Neural crest cell (in vitro differentiated cells): ENCODE data around the gene NIM1K. TPM values are rescaled to one million over a fixed set of nuclear protein-coding genes. Genes with fewer than 3 reads are reported as not detected.
"Not testable (repeated sequence)": the region's sequence is repeated elsewhere in the genome, so short reads cannot be mapped to it uniquely, and the experiment has no call there.

Experiments used
- DNase-seq: peaks from one replicate; pipeline ENCODE4 v3.0.0; 2021; ENCODE audit warnings: low read depth, mixed read lengths, low spot score
- H3K27ac Mint-ChIP-seq: one replicate; pipeline ENCODE4 v1.8.0; 2021; ENCODE audit warnings: mild to moderate bottlenecking, mixed read lengths; ENCODE audit not compliant: unreplicated experiment
- H3K27me3 Mint-ChIP-seq: 2 replicates; pipeline ENCODE4 v1.8.0; 2021; ENCODE audit warnings: low read depth, mild to moderate bottlenecking, mixed read lengths
- H3K36me3 Mint-ChIP-seq: 2 replicates; pipeline ENCODE4 v1.8.0; 2021; ENCODE audit warnings: low read depth, mild to moderate bottlenecking, mixed read lengths
- H3K4me1 Mint-ChIP-seq: 2 replicates; pipeline ENCODE4 v1.8.0; 2021; ENCODE audit warnings: mixed read lengths
- H3K4me3 Mint-ChIP-seq: one replicate; pipeline ENCODE4 v1.8.0; 2021; ENCODE audit warnings: mild to moderate bottlenecking, mixed read lengths
- H3K9me3 Mint-ChIP-seq: 2 replicates; pipeline ENCODE4 v1.8.0; 2021; ENCODE audit warnings: mixed read lengths
- total RNA-seq: library from RNA; stranded (reverse); gene quantifications from 2 replicates; pipeline ENCODE4 v1.2.1, GENCODE V29; 2021
- TF ChIP-seq, protein P1 (sequence below): fragments of 200-600 bp; sonication (generic); conservative IDR thresholded peaks from 2 replicates; pipeline ENCODE4 v1.5.0; 2021; ENCODE audit warnings: antibody characterized with exemption, mild to moderate bottlenecking

Gene NIM1K
- total RNA-seq, 1 donor from 2014 or later = 0.30 TPM

DNA sequence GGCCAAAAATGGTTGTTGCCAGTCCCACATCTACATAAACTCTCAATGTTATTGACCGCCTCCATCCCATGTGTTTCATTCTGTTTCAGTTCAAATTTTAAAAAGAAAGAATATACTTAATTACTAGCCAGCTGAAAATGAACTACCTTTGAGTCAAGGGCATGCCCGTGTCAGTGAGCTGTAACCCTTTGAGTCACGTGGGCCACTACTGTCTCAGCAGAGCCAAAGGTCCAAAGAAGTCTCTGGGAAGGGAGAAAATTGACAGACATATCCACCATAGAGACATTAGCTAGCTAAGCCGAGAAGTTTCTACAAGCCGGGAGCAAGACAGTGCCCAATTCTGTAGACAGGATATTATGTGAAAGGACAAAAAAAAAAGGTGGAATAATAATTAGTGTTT, 59.7 kb downstream of the NIM1K start:
- TF ChIP-seq, protein P1, sequence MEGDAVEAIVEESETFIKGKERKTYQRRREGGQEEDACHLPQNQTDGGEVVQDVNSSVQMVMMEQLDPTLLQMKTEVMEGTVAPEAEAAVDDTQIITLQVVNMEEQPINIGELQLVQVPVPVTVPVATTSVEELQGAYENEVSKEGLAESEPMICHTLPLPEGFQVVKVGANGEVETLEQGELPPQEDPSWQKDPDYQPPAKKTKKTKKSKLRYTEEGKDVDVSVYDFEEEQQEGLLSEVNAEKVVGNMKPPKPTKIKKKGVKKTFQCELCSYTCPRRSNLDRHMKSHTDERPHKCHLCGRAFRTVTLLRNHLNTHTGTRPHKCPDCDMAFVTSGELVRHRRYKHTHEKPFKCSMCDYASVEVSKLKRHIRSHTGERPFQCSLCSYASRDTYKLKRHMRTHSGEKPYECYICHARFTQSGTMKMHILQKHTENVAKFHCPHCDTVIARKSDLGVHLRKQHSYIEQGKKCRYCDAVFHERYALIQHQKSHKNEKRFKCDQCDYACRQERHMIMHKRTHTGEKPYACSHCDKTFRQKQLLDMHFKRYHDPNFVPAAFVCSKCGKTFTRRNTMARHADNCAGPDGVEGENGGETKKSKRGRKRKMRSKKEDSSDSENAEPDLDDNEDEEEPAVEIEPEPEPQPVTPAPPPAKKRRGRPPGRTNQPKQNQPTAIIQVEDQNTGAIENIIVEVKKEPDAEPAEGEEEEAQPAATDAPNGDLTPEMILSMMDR = no peak
- Mint-ChIP-seq H3K9me3 (peaks cover 3% of the 10 kb centered on the region), H3K27ac (no peak overlapping the region), H3K36me3 (no peaks in the 10 kb centered on the region), H3K4me3 (no peak overlapping the region), H3K27me3 (peaks cover 5% of the 10 kb centered on the region), H3K4me1 (no peaks in the 10 kb centered on the region)
- DNase-seq = no peak

DNA sequence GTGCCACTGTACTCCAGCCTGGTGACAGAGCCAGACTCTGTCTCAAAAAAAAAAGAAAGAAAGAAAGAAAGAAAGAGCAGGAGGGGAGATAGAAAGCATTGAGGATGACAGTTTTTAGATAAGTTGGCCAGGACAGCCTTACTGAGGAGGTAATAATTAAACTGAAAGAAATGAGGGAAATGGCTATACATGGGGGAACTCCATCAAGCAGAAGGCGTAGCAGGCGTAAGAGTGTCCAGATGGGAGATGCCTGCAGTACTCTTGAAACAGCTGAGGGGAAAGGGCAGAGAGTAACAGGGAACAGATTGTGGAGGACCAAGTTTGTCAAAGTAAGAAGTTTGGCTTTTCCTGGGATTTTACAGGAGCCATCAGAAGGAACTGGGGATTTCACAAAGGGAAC, 63.7 kb downstream of the NIM1K start:
- no peak overlapping the region for H3K27ac Mint-ChIP-seq
- H3K4me3 Mint-ChIP-seq = no peak overlapping the region
- no peak for DNase-seq
- H3K27me3 Mint-ChIP-seq = peaks cover 16% of the 10 kb centered on the region
- TF ChIP-seq, protein P1 = no peak
- H3K36me3 Mint-ChIP-seq = no peaks in the 10 kb centered on the region
- H3K4me1 Mint-ChIP-seq = no peaks in the 10 kb centered on the region
- H3K9me3 Mint-ChIP-seq = peaks cover 2% of the 10 kb centered on the region

DNA sequence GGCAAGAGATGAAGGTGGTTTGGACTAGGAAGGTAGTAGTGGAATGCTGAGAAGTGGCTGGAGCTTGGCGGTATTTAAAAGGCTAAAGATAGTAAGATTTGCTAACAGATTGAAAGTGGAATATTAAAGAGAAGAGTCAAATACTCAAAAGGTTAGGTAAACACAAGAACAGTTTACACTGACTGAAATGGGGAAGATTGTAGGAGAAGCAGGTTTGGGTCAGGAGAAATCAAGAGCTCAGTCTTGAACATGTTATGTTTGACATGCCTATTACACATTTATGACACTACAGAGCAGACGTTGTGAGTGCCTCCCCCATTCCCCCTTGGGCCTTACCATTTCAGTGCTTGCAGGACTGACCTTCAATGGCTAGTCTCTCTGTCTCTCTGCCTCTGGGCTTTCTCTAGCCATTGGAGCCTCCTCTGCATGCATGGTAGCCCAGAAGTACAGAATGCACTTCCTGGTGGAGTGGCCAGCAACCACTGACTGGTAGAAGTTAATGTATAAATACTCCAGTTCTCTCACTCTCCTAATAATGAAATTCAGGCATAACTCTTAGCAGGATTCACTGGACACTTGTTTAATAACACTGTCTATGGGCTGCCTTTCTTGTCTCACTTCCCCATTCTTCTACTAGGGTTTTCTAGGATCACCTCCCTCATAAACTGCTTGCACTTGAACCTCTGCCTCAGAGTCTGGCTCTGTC, 64.4 kb downstream of the NIM1K start:
- TF ChIP-seq, protein P1 = no peak
- Mint-ChIP-seq H3K9me3 (peaks cover 2% of the 10 kb centered on the region), H3K4me3 (no peak overlapping the region), H3K4me1 (no peaks in the 10 kb centered on the region), H3K27me3 (peaks cover 18% of the 10 kb centered on the region), H3K27ac (no peak overlapping the region), H3K36me3 (no peaks in the 10 kb centered on the region)
- DNase-seq = no peak

DNA sequence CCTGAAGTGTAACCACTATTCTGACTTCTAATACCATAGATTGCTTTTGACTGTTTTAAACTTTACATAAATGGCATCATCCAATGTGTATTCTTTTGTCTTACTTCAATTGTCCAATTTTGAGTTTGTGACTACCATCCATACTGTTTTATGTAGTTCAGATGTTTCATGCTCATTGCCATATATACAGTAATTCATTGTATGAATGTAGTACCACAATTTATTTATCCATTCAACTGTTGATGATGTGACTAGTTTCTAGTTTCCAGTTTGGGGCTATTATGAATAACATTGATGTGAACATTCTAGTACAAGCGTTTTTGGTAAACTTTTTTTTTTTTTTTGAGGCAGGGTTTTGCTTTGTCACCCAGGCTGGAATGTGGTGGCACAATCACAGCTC, 66.1 kb downstream of the NIM1K start:
- DNase-seq = no peak
- TF ChIP-seq, protein P1 = no peak
- no peaks in the 10 kb centered on the region for H3K4me1 Mint-ChIP-seq
- H3K36me3 Mint-ChIP-seq = no peaks in the 10 kb centered on the region
- no peak overlapping the region for H3K4me3 Mint-ChIP-seq
- peaks cover 28% of the 10 kb centered on the region for H3K27me3 Mint-ChIP-seq
- peaks cover 2% of the 10 kb centered on the region for H3K9me3 Mint-ChIP-seq
- H3K27ac Mint-ChIP-seq = no peak overlapping the region

DNA sequence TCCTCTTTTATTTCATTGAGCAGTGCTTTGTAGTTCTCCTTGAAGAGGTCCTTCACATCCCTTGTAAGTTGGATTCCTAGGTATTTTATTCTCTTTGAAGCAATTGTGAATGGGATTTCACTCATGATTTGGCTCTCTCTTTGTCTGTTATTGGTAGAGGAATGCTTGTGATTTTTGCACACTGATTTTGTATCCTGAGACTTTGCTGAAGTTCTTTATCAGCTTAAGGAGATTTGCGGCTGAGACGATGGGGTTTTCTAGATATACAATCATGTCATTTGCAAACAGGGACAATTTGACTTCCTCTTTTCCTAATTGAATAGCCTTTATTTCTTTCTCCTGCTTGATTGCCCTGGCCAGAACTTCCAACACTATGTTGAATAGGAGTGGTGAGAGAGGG, 70.2 kb downstream of the NIM1K start:
- H3K27ac Mint-ChIP-seq, H3K4me3 Mint-ChIP-seq, DNase-seq, H3K36me3 Mint-ChIP-seq, H3K4me1 Mint-ChIP-seq, H3K9me3 Mint-ChIP-seq: not testable (repeated sequence)
- H3K27me3 Mint-ChIP-seq = peaks cover 42% of the 10 kb centered on the region

DNA sequence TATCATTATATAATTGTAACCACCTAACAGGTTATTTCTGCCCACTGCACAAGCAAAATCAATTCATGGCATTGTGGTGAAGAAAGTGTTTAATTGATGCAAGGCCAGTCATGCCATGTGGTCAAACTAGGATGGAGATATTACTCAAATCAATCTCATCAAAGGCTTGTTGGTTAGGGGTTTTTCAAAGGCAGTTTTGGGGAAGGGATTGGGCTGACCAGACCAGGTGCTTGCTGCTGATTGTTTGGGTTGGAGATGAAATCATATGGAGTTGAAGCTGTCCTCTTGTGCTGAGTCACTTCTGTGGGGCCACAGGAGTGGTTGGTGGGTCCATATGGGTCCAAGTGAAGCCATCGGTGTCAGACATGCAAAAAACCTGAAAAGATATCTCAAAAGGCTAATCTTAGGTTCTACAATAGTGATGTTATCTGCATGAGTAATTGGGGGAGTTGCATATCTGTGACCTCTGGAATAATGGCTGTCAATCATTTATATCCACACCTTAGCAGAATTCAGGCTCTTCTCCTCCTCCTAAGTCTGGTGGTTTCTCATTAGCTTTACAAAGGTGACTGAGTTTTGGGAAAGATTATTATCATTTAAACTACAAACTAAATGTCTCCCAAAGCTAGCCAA, 76.3 kb downstream of the NIM1K start:
- peaks cover 9% of the 10 kb centered on the region for H3K9me3 Mint-ChIP-seq
- no peaks in the 10 kb centered on the region for H3K36me3 Mint-ChIP-seq
- H3K4me3 Mint-ChIP-seq = no peak overlapping the region
- peaks cover 20% of the 10 kb centered on the region for H3K27me3 Mint-ChIP-seq
- no peaks in the 10 kb centered on the region for H3K4me1 Mint-ChIP-seq
- TF ChIP-seq, protein P1 = no peak
- DNase-seq = no peak
- no peak overlapping the region for H3K27ac Mint-ChIP-seq
